G401.6 (cell line): ENCODE measurements around the gene KRTAP6-3.

ENCODE experiments used
- FAIRE-seq: peaks from 2 replicates; lab custom pipeline; 2012; peaks lifted over from hg19 to GRCh38; lab: Jason Lieb, UNC

KRTAP6-3 gene

GRCh38 chr21:30592140-30592539, at the start of gene KRTAP6-3:
TSS of gene KRTAP6-3 (plus strand) at chr21:30592440. CDS start at chr21:30592446, 6 bp downstream.
- FAIRE-seq: no peak

DNA sequence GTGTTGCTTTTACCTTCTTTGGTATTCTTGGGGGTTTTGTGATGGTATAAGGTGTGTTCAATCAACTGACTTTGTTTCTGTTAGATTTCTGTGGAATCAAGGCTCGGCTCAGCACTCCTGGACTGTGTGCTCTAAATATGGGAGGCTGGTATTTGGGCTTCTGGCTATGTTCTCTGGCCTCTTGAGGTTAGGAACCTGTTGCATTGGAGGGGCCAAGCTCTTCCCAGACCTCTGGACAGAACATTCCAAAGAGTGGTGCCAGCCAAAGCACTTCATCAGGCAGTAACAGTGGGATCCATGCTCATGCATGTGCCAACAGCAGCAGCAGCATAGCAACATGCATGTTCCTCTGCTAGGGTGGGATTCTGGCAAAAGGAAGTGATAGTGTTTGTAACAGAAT, 39.5 kb upstream of the KRTAP6-3 start:
- no peak for FAIRE-seq

DNA sequence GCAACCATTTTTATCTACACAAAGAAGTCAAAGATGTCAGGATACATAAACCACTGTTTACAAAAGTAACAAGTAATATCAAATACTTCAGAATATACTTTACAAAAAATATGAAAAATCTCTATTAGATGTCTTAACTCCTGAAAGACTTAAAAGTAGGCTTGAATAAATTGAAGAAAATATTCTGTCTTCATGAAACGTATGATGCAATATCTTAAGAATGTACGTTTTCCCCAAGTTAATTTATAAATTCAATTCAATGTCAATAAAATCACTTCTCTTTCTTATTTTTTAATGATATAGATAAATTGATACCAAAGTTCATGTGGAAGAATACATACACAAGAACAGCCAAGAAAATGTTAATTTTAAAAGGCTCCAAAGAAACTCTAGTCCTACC, 37.1 kb upstream of the KRTAP6-3 start:
- FAIRE-seq: no peak

GRCh38 chr21:30561264-30561895, 30.9 kb upstream of the KRTAP6-3 start, which contains the start of gene KRTAP19-7:
TSS of gene KRTAP19-7 (minus strand) at chr21:30561314. CDS start at chr21:30561289, 25 bp downstream.
- FAIRE-seq: no peak

GRCh38 chr21:30561957-30562356, 30.3 kb upstream of the KRTAP6-3 start:
- no peak for FAIRE-seq

DNA sequence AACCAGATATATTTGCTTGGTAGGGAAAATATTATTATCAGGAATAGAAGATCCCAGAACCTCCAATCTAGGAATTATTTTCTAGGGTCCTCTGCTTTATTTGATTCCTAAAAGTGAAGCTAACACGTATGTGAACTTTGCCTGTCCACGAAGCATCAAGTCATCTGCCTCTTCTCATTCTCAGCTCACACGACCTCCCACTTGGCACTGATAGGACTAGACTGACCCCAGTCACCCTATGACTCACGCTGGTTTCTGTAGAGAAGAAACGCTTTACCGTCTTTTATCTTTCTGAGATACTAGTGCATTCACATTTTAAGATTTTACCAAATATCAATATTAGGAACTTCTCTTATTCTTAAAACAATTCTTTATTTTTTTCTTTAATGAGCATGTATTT, 29.2 kb upstream of the KRTAP6-3 start:
- FAIRE-seq: no peak

DNA sequence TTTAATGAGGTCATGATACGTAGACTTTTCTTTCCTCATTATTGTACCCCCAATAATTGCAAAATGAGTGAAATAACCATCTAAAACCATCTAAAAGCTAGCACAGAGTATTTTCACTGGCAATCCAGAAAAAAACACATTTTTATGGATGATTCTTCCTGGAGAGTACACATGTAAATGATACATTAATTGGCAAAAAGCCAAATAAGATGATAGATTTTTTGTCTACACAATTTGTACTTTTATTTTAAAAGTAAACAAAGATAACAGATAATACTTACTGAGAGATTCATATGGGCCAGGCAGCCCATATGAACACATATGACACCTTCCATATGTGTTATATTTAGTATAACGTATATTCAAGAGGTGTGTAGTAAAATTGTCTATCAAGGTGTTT, 28.6 kb upstream of the KRTAP6-3 start:
- FAIRE-seq: no peak

DNA sequence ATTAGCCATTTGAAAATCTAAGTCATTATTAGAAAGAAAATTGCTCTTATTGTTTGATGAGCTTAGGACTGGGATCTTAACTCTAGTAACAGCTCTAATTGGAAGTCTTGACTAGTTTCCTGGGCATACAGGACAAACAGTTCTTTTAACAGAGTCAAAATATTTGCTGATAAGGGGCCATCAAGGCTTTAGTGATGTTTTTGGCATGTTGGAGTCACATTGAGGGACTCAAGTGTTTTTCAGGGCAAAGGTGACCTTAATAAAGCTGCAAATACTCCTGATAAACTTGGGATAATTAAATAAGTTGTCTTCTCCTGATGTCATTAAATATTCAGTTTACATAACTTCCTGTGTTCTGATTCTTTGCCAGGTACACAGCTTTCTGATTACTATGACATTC, 24.6 kb upstream of the KRTAP6-3 start:
- FAIRE-seq: no peak

- no peak for FAIRE-seq
Measured at GRCh38 chr21:30577766-30578165, 14.5 kb upstream of the KRTAP6-3 start.

DNA sequence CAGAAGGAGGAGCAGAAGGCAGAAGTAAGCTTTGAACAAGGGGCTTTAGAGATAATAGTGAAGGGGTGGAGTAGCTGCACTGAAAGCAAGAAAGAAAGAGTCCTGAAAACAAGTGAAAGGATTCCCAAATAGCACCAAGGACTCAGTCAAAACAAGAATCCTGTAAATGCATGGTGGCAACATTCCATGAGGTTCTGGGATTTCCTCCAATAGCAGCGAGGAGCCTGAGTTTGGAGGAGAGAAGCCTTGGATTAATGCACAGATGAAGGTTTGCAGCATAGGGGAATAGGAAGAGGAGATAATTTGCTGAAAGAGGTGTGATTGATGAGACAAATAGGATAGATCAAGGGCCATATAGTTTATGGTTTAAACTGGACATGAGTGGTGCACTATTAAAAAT, 12.9 kb upstream of the KRTAP6-3 start:
- no peak for FAIRE-seq

DNA sequence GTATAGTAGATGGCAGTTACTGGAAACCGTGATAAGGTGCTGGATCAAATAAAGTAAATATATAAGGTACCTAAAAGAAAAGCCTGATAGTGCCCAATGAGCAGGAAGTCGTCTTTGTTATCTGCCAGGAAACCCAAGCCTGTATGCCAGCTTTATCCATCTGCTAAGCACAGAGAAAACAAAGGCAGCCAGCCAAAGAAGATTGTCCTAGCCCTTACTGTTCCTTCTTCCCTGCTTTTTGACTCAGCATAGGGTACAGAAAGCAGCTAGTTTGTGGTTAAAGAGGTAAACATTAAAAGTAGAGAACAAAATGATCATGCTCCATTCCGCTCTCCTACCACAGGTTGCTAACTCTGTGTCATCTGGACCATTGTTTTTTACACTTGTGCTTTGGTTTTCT, 12.1 kb upstream of the KRTAP6-3 start:
- no peak for FAIRE-seq

DNA sequence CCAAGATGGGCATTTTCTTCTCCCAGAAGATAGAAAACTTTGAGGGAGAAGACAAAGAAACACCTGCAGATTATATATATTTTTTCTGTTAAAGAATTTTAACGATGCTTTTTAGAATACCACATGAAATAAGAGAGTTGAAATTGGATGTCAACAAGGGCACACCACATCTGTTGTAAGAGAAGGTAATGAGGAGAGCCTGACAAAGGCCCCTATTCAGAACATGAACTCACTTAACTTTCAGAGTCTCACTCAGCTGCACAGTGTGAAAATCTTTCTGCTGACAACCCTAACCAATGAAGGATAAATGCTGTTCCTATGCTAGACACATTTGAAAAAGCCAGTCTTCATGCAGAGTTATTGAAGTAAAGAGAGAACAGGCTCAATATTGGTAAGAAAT, 9.4 kb upstream of the KRTAP6-3 start:
- no peak for FAIRE-seq

DNA sequence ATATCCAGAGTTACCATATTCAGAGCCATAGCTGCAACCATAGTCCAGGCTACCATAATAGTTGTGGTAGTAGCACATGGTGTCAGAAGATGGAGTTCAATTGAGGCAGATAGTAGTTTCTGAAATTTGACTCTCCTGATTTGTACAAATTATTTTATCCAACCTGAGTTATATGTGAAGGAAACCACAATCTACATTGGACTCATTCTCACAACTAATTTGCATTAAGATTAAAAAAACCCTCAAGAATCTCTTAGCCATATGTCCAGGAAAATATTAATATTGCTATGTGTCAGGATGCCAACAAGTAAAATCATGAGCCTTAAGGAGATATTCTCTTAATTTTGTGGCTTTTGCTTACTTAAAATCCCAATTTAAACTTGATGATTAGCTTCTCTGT, 1.9 kb upstream of the KRTAP6-3 start, which contains the start of gene KRTAP22-2:
TSS of gene KRTAP22-2 (minus strand) at position 101 of the 400 bp plus-strand sequence.
- no peak for FAIRE-seq

DNA sequence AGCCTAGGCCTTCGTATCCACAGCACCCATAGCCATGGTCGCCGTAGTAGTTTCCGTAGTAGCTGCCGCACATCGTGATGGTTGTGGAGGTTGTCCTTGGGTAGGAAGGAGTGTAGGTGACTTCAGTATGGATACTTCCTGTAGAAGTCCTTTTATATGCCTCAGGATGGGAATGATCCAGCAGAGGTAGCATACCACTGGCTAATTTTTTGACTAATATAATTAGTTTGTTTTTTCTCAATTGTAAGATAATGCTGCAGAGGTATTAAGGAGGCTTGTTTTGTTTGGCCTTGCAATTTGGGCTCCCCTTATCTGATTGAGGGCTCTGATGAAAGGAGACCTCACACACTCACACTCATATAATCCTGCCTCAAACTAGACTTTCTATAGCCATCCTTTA, 6.6 kb downstream of the KRTAP6-3 start, which contains the start of gene KRTAP6-2:
TSS of gene KRTAP6-2 (minus strand) at position 101 of the 400 bp plus-strand sequence. CDS start at position 73, 28 bp downstream.
- no peak for FAIRE-seq

DNA sequence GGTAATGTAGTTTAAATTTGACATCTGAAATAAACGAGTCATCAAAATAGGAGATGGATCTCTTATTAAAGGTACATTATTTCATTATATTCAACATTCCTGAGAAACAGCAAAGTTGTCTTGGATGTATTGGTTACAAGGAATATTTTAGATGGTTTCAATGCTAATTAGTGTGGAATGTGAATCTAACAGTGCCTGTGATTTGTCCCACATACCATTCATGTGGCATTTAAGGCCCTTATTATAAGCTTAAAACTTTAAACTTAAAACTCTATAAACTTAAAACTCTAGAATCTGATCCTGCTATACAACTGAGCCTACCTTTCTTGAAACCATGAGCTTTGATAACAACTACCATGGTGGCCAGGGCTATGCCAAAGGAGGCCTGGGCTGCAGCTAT, 8.5 kb downstream of the KRTAP6-3 start, which contains the start of gene KRTAP22-1:
TSS of gene KRTAP22-1 (plus strand) at position 301 of the 400 bp plus-strand sequence.
- no peak for FAIRE-seq

GRCh38 chr21:30605968-30606367, 13.7 kb downstream of the KRTAP6-3 start:
- no peak for FAIRE-seq

DNA sequence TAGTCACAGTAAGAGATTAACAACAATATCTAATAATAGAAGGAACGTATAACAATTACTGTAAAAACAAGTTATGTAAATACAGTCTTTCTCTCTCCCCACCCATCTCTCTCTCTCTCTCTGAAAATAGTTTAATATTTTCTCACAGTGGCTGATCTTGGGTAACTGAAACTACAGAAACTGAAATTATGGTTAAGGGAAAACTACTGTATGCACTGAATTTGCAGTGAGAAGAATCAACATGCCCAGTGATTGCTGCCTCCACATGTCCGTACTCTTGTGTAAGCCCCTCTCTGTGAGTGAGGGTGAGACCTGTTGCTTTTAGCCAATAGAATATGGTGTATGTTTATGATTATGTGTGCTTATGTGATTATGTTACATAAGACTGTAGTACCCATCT, 19.9 kb downstream of the KRTAP6-3 start:
- no peak for FAIRE-seq

- no peak for FAIRE-seq
Measured at GRCh38 chr21:30613836-30614235, 21.6 kb downstream of the KRTAP6-3 start, which contains the start of gene KRTAP6-1. TSS of gene KRTAP6-1 (minus strand) at chr21:30613930. CDS start at chr21:30613904, 26 bp downstream.

GRCh38 chr21:30615199-30615598, 23.0 kb downstream of the KRTAP6-3 start:
- no peak for FAIRE-seq

DNA sequence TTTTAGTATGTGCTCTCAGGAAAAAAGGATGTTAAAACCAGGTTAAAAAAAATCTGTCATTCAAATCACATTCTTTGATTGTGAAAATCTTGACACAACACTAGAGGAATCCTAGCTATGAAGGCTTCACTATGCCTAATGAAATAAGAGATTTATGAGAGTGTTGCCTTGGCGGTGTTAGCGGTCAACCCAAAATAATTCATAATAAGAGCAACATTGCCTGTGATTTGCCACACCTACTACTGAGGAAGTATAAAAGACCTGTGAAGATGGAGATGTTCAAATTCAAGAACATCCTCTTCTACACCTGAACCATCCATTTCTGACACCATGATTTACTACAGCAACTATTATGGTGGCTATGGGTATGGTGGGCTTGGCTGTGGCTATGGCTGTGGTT, 23.9 kb downstream of the KRTAP6-3 start, which contains the start of gene KRTAP20-1:
TSS of gene KRTAP20-1 (plus strand) at position 301 of the 400 bp plus-strand sequence. CDS start at position 331, 30 bp downstream.
- no peak for FAIRE-seq

GRCh38 chr21:30620080-30620479, 27.8 kb downstream of the KRTAP6-3 start:
- no peak for FAIRE-seq

GRCh38 chr21:30620522-30620921, 28.3 kb downstream of the KRTAP6-3 start, which contains the start of gene KRTAP20-4:
TSS of gene KRTAP20-4 (plus strand) at chr21:30620627.
- FAIRE-seq: no peak

GRCh38 chr21:30623362-30623761, 31.1 kb downstream of the KRTAP6-3 start:
- FAIRE-seq: no peak
